K562 (cell line): Measurements from ENCODE around the gene WDCP. TPM values are rescaled to one million over a fixed set of nuclear protein-coding genes. Genes with fewer than 3 reads are reported as not detected.

ENCODE experiments used
- polyA plus RNA-seq, 8 experiments: library from polyadenylated mRNA; depleted of rRNA in 4 of 8; stranded (reverse) in 5 of 8; unstranded in 3 of 8; fragments of >200 nt; fragmentation: Nextera tagmentation in 2 of 8; fragmentation: Illumina TruSeq in 1 of 8; extraction: Ambion mirVana in 2 of 8; extraction: Trizol in 1 of 8; gene quantifications; 2 replicates each; pipeline versions ENCODE4 v1.2.1 to v1.2.3, GENCODE V29; 2011 to 2014; ENCODE audit warnings: inconsistent platforms in 1 of 8, missing spikeins in 1 of 8
- total RNA-seq, 7 experiments: library from RNA; depleted of rRNA in 6 of 7; stranded (reverse); fragments of >200 nt in 6 of 7; fragmentation: Illumina TruSeq in 2 of 7; extraction: Trizol in 2 of 7; gene quantifications; 2 replicates each; pipeline versions ENCODE4 v1.2.1 to v1.2.3, GENCODE V29; 2011 to 2021; ENCODE audit warnings: low replicate concordance in 1 of 7
- TF ChIP-seq, protein P1 (sequence below): fragments of 450-650 bp; IDR thresholded peaks from 2 replicates; pipeline ENCODE4 v1.6.1; 2016; ENCODE audit warnings: low read depth

Gene WDCP
- total and polyA plus RNA-seq, 9 of the 15 experiments (the other 6 are each of a cell fraction or from before 2014, with no cell fraction given) = 10.1 to 41.4 (median 21.8) TPM

DNA sequence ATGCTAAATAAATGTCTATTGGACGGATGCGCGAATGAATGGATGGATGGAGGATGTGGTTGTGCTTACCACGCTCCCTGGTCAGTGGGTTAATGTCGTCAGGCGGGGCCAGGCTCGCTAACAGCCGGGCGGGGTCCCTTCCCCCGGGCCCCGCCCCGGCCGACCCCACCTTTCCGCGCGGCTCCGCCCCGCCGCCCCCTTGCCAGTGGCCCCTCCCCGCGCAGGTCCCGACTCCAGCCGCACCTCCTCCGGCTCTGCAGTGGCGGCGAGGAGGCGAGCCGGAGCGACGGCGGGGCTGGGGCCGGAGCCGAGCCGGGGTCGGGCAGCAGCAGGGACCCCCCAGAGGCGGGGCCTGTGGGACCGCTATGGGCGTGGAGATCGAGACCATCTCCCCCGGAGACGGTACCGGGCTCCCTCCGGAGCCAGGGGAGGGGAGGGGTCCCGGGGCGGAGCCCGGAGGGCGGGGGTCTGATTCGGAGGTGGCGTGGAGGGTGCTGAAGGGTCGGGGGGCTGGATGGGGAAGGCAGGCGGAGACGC is 2.4 kb upstream of the WDCP start, which contains the start of gene FKBP1B (continued):
- TF ChIP-seq, protein P1, sequence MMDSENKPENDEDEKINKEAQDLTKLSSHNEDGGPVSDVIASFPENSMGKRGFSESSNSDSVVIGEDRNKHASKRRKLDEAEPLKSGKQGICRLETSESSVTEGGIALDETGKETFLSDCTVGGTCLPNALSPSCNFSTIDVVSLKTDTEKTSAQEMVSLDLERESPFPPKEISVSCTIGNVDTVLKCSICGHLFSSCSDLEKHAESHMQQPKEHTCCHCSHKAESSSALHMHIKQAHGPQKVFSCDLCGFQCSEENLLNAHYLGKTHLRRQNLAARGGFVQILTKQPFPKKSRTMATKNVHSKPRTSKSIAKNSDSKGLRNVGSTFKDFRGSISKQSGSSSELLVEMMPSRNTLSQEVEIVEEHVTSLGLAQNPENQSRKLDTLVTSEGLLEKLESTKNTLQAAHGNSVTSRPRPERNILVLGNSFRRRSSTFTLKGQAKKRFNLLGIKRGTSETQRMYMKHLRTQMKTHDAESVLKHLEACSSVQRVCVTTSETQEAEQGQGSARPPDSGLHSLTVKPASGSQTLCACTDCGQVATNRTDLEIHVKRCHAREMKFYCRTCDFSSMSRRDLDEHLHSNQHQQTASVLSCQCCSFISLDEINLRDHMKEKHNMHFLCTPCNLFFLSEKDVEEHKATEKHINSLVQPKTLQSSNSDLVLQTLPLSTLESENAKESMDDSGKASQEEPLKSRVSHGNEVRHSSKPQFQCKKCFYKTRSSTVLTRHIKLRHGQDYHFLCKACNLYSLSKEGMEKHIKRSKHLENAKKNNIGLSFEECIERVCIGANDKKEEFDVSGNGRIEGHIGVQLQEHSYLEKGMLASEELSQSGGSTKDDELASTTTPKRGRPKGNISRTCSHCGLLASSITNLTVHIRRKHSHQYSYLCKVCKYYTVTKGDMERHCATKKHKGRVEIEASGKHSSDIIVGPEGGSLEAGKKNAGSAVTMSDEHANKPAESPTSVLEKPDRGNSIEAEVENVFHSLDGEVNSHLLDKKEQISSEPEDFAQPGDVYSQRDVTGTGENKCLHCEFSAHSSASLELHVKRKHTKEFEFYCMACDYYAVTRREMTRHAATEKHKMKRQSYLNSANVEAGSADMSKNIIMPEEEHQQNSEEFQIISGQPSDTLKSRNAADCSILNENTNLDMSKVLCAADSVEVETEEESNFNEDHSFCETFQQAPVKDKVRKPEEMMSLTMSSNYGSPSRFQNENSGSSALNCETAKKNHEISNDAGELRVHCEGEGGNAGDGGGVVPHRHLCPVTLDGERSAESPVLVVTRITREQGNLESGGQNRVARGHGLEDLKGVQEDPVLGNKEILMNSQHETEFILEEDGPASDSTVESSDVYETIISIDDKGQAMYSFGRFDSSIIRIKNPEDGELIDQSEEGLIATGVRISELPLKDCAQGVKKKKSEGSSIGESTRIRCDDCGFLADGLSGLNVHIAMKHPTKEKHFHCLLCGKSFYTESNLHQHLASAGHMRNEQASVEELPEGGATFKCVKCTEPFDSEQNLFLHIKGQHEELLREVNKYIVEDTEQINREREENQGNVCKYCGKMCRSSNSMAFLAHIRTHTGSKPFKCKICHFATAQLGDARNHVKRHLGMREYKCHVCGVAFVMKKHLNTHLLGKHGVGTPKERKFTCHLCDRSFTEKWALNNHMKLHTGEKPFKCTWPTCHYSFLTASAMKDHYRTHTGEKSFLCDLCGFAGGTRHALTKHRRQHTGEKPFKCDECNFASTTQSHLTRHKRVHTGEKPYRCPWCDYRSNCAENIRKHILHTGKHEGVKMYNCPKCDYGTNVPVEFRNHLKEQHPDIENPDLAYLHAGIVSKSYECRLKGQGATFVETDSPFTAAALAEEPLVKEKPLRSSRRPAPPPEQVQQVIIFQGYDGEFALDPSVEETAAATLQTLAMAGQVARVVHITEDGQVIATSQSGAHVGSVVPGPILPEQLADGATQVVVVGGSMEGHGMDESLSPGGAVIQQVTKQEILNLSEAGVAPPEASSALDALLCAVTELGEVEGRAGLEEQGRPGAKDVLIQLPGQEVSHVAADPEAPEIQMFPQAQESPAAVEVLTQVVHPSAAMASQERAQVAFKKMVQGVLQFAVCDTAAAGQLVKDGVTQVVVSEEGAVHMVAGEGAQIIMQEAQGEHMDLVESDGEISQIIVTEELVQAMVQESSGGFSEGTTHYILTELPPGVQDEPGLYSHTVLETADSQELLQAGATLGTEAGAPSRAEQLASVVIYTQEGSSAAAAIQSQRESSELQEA = no peak
